NB4 (cell line): ENCODE measurements around the gene KRT80.

Source experiments
- POLR2A ChIP-seq: IDR thresholded peaks from 2 replicates; pipeline ENCODE4 v1.6.1; 2011; ENCODE audit warnings: mild to moderate bottlenecking; ENCODE audit not compliant: insufficient read length; ENCODE audit errors: extremely low read depth
- TF ChIP-seq, protein P1 (sequence below): IDR thresholded peaks from one replicate; pipeline ENCODE4 v1.5.1; 2012; ENCODE audit warnings: low read depth, low read length

DNA sequence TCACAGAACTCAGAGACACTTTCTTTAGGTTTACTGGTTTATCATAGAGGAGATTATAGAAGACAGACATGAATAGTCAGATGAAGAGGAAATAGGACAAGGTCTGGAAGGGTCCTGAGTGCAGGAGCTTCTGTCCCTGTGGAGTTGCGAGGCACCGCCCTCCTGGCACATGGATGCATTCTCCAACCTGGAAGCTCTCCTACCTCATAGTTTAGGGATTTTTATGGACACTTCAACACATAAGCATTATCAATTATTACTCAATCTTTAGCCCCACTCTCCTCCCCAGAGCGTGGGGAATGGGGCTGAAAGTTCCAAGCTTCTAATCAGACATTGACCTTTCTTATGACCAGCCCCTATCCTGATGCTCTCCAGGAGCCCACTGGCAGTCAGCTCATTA lies 28.7 kb upstream of the KRT80 start:
- TF ChIP-seq, protein P1, sequence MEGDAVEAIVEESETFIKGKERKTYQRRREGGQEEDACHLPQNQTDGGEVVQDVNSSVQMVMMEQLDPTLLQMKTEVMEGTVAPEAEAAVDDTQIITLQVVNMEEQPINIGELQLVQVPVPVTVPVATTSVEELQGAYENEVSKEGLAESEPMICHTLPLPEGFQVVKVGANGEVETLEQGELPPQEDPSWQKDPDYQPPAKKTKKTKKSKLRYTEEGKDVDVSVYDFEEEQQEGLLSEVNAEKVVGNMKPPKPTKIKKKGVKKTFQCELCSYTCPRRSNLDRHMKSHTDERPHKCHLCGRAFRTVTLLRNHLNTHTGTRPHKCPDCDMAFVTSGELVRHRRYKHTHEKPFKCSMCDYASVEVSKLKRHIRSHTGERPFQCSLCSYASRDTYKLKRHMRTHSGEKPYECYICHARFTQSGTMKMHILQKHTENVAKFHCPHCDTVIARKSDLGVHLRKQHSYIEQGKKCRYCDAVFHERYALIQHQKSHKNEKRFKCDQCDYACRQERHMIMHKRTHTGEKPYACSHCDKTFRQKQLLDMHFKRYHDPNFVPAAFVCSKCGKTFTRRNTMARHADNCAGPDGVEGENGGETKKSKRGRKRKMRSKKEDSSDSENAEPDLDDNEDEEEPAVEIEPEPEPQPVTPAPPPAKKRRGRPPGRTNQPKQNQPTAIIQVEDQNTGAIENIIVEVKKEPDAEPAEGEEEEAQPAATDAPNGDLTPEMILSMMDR = no peak
- TF ChIP-seq POLR2A = no peak
